KMS-11 (cell line): Measurements from ENCODE around the gene TTLL13.
"Not testable (repeated sequence)": the region's sequence is repeated elsewhere in the genome, so short reads cannot be mapped to it uniquely, and the experiment has no call there.

Source experiments
- H2AFZ ChIP-seq: fragments of 200-600 bp; sonication (generic); 2 replicates; pipeline ENCODE4 v1.6.1; 2016; ENCODE audit warnings: antibody characterized with exemption, mixed run types, low read depth
- H3K27ac ChIP-seq: fragments of 200-600 bp; sonication (generic); 2 replicates; pipeline ENCODE4 v1.6.1; 2016; ENCODE audit warnings: mild to moderate bottlenecking, mixed run types
- H3K27me3 ChIP-seq: fragments of 200-600 bp; sonication (generic); 2 replicates; pipeline ENCODE4 v1.6.1; 2017; ENCODE audit warnings: mild to moderate bottlenecking, low read depth, mixed run types, moderate library complexity; ENCODE audit not compliant: insufficient read depth
- H3K36me3 ChIP-seq: fragments of 200-600 bp; sonication (generic); 2 replicates; pipeline ENCODE4 v1.6.1; 2017; ENCODE audit warnings: mild to moderate bottlenecking, mixed run types; ENCODE audit not compliant: insufficient read depth
- H3K4me1 ChIP-seq: fragments of 200-600 bp; sonication (generic); 2 replicates; pipeline ENCODE4 v1.6.1; 2016; ENCODE audit warnings: mild to moderate bottlenecking, low read depth, mixed run types; ENCODE audit not compliant: poor library complexity, severe bottlenecking
- H3K4me2 ChIP-seq: fragments of 200-600 bp; sonication (generic); 2 replicates; pipeline ENCODE4 v1.7.0; 2016; ENCODE audit warnings: mild to moderate bottlenecking, mixed run types
- H3K4me3 ChIP-seq: fragments of 200-600 bp; sonication (generic); IDR thresholded peaks from 2 replicates; pipeline ENCODE4 v1.6.1; 2017; ENCODE audit warnings: low read depth, low read length, mixed read lengths; ENCODE audit not compliant: insufficient read depth
- H3K79me2 ChIP-seq: fragments of 200-600 bp; sonication (generic); 2 replicates; pipeline ENCODE4 v1.6.1; 2016; ENCODE audit warnings: low read depth, mixed run types; ENCODE audit not compliant: insufficient read depth
- H3K9ac ChIP-seq: fragments of 200-600 bp; sonication (generic); 2 replicates; pipeline ENCODE4 v1.6.1; 2016; ENCODE audit warnings: mild to moderate bottlenecking, mixed run types
- H4K20me1 ChIP-seq: fragments of 200-600 bp; sonication (generic); 2 replicates; pipeline ENCODE4 v1.6.1; 2016; ENCODE audit warnings: mild to moderate bottlenecking, mixed run types; ENCODE audit not compliant: insufficient read depth
- CTCF ChIP-seq: fragments of 200-600 bp; sonication (generic); conservative IDR thresholded peaks from 2 replicates; pipeline ENCODE4 v1.6.1; 2017; ENCODE audit warnings: low read depth, mild to moderate bottlenecking, antibody characterized with exemption, low read length, moderate library complexity, mixed read lengths

TTLL13 gene

GRCh38 chr15:90271459-90272166, 22.3 kb downstream of the TTLL13 start:
- TF ChIP-seq CTCF, result no peak
- peaks cover 44% of the 10 kb centered on the region for H3K79me2 ChIP-seq
- H3K27me3 ChIP-seq, result no peaks in the 10 kb centered on the region
- H3K36me3 ChIP-seq, result no peaks in the 10 kb centered on the region; the same call in 1 of the 2 replicates
- 0 out of 2 replicates have a peak, but pooled peaks cover 18% of the 10 kb centered on the region for H4K20me1 ChIP-seq
- H3K9ac ChIP-seq, result no peak overlapping the region
- peaks cover 24% of the 10 kb centered on the region for H3K4me1 ChIP-seq
- no peak overlapping the region for H3K4me3 ChIP-seq
- H3K4me2 ChIP-seq, result no peak overlapping the region
- no peak overlapping the region for H3K27ac ChIP-seq
- no peak overlapping the region for H2AFZ ChIP-seq

GRCh38 chr15:90278467-90278866, 29.1 kb downstream of the TTLL13 start:
- not testable (repeated sequence) for H3K4me2 ChIP-seq, H3K27ac ChIP-seq, H3K9ac ChIP-seq, H3K27me3 ChIP-seq, H2AFZ ChIP-seq, H3K4me3 ChIP-seq, H3K79me2 ChIP-seq, H4K20me1 ChIP-seq, H3K4me1 ChIP-seq, H3K36me3 ChIP-seq

- H3K79me2 ChIP-seq, H3K4me2 ChIP-seq, H3K9ac ChIP-seq, H3K4me3 ChIP-seq, H2AFZ ChIP-seq, H3K27me3 ChIP-seq, H4K20me1 ChIP-seq, H3K4me1 ChIP-seq, H3K36me3 ChIP-seq, H3K27ac ChIP-seq: not testable (repeated sequence)
Measured at GRCh38 chr15:90280743-90281142, 31.4 kb downstream of the TTLL13 start.

- not testable (repeated sequence) for H4K20me1 ChIP-seq, H3K4me1 ChIP-seq, H2AFZ ChIP-seq, H3K9ac ChIP-seq, H3K27me3 ChIP-seq, H3K36me3 ChIP-seq, H3K79me2 ChIP-seq, H3K4me2 ChIP-seq, H3K4me3 ChIP-seq, H3K27ac ChIP-seq
Measured at GRCh38 chr15:90281637-90282036, 32.3 kb downstream of the TTLL13 start.

GRCh38 chr15:90286678-90287077, 37.3 kb downstream of the TTLL13 start:
- Histone ChIP-seq H3K4me2 (no peak overlapping the region), H2AFZ (no peak overlapping the region)

More at GRCh38 chr15:90286678-90287077, 37.3 kb downstream of the TTLL13 start:
- Histone ChIP-seq H3K9ac (no peak overlapping the region), H3K4me3 (no peak overlapping the region), H3K36me3 (no peaks in the 10 kb centered on the region), H4K20me1 (no peaks in the 10 kb centered on the region), H3K4me1 (peaks cover 19% of the 10 kb centered on the region), H3K79me2 (no peaks in the 10 kb centered on the region), H3K27ac (no peak overlapping the region), H3K27me3 (no peaks in the 10 kb centered on the region)
- TF ChIP-seq CTCF, result peak; percentile 75
